ENCODE data around the gene TTC4. TPM values are rescaled to one million over a fixed set of nuclear protein-coding genes. Genes with fewer than 3 reads are reported as not detected.

TTC4 gene
- total RNA-seq, 1 donor from 2014 or later: 10.1 TPM

DNA sequence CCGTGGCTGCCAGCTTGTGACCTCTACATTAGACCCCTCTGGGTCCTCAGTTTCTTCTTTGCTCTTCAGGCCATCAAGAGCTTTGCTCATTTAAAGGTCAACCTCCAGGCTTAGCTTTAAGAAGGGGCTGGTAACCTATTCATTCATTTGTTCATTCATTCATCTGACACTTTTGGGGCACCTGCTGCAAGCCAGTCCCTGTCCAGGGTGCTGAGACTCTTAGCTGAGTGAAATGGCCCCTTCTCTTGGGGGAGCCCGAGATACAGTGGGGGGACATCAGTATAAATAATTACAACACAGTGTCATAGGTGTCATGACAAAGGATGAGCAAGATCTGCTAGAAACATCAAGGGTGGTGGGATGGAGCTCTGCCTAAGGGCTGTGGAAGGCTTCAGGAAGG lies 10.5 kb upstream of the TTC4 start:
- DNase-seq (ENCODE audit: low read depth in 2 of 2): no peak

DNA sequence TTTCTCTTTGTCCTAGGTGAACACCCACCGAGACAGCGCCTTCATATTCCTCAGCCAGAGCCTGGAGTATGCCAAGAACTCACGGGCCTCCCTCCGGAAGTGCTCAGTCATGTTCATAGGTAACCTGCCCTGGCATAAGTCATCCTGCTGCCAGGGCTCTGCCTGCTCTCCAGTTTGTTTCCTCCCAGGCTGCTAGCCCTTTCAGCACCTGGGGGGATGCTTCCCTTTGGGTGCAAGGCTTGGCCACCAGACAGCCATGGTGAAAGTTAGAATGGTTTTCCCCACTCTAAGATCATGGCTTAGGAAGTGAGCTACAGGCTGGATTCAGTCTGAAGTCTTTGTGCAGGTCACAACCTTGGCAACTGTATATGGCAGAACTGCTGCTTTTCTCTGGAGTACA lies 9.2 kb upstream of the TTC4 start:
- DNase-seq (ENCODE audit: low read depth in 2 of 2): no peak

DNA sequence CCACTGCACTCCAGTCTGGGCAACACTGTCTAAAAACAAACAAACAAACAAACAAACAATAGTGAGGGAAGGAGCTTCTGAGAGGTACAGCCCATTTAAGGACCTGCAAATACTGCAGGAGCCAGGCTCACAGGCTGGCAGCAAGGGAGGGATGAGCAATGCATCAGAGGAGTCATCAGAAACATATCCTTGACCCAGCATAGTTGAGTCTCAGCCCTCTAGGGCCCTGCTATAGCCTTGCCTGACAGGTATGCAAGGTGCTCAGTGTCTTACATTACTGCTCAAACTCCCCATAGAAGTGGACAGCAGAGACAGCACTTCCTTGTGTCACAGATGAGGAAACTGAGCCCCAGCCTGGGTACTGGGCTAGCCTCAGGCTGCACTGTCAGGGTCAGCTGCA lies 7.3 kb upstream of the TTC4 start:
- no peak for DNase-seq (ENCODE audit: low read depth in 2 of 2)

DNA sequence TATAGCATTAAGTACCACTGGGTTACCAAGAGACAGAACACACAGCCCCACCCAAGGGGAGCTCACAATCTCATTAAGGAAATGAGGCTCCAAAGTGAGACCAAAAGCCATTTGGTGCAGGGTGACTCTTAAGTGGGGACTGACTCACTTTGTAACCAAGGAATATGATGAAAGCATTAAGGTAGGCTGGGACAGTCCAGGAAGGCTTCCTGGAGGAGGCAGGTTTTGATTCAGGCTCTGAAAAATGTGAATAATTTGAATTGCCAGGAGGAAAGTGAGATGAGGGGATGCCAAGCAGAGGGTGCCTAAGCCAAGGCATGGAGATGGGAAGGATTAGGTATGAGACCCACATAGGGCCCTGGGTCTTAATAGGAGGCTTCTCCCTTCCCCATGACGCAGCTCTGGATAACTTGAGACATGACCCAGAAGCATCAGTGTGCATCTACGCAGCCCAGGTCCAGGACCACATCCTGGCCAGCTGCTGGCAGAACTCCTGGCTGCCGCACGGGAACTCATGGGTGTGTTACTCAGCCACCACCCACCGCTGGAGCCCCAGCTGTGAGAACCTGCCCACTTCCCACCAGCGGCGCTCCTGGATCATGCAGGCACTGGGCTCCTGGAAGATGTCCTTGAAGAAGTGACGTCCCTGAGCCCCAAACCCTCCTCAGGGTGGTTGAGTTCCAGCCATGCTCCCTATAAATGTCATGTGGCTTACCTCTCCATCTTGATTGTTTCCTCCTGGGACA lies 5.9 kb upstream of the TTC4 start:
- DNase-seq (ENCODE audit: low read depth in 2 of 2): no peak

GRCh38 chr1:54710434-54710833 lies 5.2 kb upstream of the TTC4 start:
- no peak for DNase-seq (ENCODE audit: low read depth in 2 of 2)

GRCh38 chr1:54710841-54711240 lies 4.8 kb upstream of the TTC4 start:
- DNase-seq (ENCODE audit: low read depth in 2 of 2): no peak

DNA sequence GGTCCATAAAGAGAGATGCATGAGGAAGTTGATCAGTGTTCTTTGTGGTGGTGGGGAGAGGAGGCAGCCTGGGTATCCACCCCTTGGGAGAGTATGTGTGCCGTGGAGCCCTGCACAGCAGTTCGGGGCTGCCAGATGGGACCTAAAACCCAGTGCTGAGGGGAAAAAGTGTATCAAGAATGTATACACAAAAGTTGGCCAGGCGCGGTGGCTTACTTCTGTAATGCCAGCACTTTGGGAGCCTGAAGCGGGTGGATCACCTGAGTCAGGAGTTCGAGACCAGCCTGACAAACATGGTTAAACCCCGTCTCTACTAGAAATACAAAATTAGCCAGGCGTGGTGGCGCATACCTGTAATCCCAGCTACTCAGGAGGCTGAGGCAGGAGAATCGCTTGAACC lies 4.1 kb upstream of the TTC4 start:
- no peak for DNase-seq (ENCODE audit: low read depth in 2 of 2)

- no peak for DNase-seq (ENCODE audit: low read depth in 2 of 2)
These were observed 674 bp upstream of the TTC4 start for GRCh38 chr1:54714881-54715492.

DNA sequence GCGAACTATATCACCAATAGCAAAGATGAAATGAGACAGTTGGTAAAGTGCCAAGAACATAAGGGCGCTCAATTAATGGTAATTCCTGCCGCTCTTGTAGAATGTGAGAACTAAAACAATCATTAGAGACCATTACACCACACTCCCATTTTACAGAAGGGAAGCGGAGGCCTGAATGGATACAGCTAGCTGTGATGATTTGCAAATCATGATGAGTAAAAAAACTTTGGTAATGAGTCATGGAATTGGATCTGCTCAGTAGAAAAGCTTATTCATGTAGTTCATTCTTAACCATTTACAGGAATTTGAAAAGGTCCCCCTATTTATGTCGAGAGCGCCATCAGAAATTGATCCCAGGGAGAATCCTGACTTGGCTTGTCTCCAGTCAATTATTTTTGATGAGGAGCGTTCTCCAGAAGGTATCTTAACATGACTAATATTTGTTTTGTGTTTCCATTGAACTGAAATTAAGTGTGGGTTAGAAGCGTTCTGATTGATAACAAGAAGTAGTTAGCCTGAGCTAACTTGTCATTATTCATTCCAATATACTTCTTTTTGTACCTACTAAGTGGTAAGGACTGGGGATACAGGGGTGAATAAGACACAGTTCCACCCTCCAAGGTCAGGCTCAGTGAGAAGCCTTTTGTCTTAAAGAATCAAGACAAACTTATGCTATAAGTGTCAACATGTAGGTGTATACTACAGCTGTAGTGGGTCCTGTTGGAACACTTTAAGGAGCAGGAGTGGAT lies 812 bp downstream of the TTC4 start:
- peak; percentile 4 to 34 for DNase-seq (ENCODE audit: low read depth in 2 of 2)

DNA sequence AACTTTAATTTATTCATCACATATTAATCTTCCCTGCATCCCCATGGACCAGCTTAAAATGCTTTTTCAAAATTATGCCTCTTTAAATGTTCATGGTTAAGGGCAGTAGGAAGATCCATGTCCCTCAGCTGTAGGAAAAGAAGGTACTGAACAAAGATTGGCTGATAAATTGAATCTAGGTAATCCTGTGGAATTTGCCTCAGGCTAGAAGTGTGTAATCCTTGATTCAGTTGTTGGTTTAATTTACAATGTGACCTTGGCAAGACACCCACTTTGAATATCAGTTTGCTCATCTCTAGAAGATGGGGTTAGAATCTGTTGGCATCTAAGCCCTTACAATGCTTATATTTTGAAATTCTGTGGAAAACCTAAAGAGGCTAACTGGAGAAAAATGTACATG lies 6.1 kb downstream of the TTC4 start:
- DNase-seq (ENCODE audit: low read depth in 2 of 2): no peak

DNA sequence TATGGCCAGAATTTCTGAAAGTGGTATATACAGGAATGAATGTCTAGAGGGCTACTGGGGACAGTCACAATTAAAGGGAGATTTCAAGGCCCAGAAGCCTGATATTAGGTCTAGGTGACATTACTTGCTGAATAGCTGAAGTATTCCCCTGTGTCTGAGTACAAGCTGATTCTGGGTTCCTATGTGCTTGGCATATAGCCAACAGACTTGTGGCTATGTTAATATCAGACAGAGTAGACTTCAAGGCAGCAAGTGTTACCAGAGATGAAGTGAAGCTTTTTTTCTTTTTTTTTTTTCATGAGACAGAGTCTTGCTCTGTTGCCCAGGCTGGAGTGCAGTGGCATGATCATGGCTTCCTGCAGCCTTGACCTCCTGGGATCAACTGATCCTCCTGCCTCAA lies 8.3 kb downstream of the TTC4 start:
- DNase-seq (ENCODE audit: low read depth in 2 of 2): no peak

GRCh38 chr1:54724771-54725170 lies 9.1 kb downstream of the TTC4 start:
- DNase-seq (ENCODE audit: low read depth in 2 of 2): no peak

- DNase-seq (ENCODE audit: low read depth in 2 of 2): no peak
These were observed 12.4 kb downstream of the TTC4 start for GRCh38 chr1:54728027-54728426.

- DNase-seq (ENCODE audit: low read depth in 2 of 2): no peak
These were observed 21.0 kb downstream of the TTC4 start for GRCh38 chr1:54736685-54737084.

DNA sequence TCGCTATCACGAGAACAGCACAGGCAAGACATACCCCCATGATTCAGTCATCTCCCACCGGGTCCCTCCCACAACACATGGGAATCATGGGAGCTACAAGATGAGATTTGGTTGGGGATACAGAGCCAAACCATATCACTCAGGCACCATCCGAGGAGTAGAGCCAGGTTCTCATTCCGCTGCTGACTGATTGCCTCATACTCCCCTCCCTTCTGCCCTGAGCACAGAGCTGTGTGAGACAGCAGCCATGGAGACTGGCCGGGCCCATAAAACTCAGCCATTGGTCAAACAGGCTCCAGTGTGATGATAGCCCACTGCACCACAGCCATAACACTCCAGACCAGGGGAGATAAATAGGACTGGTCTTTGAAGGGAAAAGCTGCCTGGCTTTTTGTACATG lies 22.6 kb downstream of the TTC4 start:
- no peak for DNase-seq (ENCODE audit: low read depth in 2 of 2)

GRCh38 chr1:54741531-54741930 lies 25.9 kb downstream of the TTC4 start:
- no peak for DNase-seq (ENCODE audit: low read depth in 2 of 2)

GRCh38 chr1:54742282-54742681 lies 26.6 kb downstream of the TTC4 start:
- no peak for DNase-seq (ENCODE audit: low read depth in 2 of 2)

DNA sequence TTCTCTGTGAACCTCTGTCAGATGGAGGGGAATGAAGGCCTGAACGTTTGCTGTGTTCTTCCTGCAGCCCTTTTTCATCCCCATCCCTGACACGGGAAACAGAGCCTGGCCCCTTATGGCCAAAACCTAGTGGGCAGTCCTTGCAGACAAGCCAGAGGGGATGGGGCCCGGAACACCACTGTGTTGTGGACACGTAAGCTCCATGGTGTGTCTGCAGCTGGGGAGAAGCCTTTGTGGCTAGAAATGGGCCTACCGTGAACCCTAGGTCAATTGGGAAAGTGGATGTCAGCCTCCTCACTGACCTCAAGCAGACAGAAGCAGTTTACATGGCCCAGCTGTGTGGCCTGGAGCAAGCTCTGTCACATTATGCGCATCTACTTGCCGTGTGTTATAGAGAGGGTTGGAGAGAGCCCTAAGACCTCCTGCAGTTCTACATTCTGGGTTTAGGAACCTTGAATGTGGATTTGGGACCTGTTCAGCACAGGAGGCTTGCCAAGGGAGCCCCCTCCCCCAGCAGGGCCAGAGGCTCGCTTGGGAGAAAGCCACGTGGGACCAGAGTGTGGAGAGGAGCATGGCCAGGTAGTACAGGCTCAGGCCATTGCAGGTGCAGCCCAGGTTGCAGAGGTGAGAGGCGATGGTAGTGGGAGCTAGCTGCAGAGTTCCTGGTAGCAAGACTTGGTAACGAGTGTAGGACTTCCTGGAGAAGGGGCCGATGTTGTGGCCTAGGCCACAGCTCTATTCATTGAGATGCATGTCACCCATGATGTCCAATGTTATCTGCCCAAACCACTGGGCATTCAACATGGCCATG lies 28.0 kb downstream of the TTC4 start:
- DNase-seq (ENCODE audit: low read depth in 2 of 2): no peak

DNA sequence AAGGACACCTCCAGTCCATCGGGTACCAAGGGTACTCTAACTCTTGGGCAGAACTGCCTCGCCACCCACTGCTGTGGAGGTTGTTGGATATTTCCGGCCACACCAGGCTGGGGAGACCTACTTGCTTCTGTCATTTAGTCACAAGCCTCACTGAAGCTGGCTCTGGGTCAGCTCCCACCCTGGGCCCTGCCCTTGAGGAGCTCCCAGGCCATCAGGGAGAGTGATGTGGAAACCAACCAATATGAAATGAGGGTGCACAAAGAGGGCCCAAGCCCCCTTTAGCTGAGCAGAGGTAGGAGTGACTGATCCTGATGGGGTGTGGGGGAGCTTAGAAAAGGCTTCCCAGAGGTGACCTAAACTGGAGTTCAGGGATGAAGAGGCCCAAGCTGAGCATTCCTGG lies 29.0 kb downstream of the TTC4 start:
- no peak for DNase-seq (ENCODE audit: low read depth in 2 of 2)

- no peak for DNase-seq (ENCODE audit: low read depth in 2 of 2)
These were observed 29.6 kb downstream of the TTC4 start for GRCh38 chr1:54745274-54745673.

- no peak for DNase-seq (ENCODE audit: low read depth in 2 of 2)
These were observed 30.2 kb downstream of the TTC4 start for GRCh38 chr1:54745864-54746263.
